NB4 (cell line): ENCODE measurements around the gene TM9SF3.
A peak's percentile ranks its signal among the peaks of the same experiment; 100 is the strongest.

Source experiments
- CTCF ChIP-seq: IDR thresholded peaks from one replicate; pipeline ENCODE4 v1.5.1; 2012; ENCODE audit warnings: low read depth, low read length
- MYC ChIP-seq: IDR thresholded peaks from 2 replicates; pipeline ENCODE4 v1.6.1; 2011; ENCODE audit warnings: low read depth, low read length
- POLR2A ChIP-seq: IDR thresholded peaks from 2 replicates; pipeline ENCODE4 v1.6.1; 2011; ENCODE audit warnings: mild to moderate bottlenecking; ENCODE audit not compliant: insufficient read length; ENCODE audit errors: extremely low read depth

- no peak for TF ChIP-seq POLR2A
- peak; percentile 55 for TF ChIP-seq CTCF
- no peak for TF ChIP-seq MYC
Measured at GRCh38 chr10:96556003-96556402, 30.8 kb downstream of the TM9SF3 start.
